ENCODE measurements around the gene FIS1. TPM values are rescaled to one million over a fixed set of nuclear protein-coding genes. Genes with fewer than 3 reads are reported as not detected.

Gene FIS1
- total and polyA plus RNA-seq, 10 of the 15 experiments (the other 5 are each of a cell fraction or from before 2014, with no cell fraction given), result 83.4 to 149 (median 108) TPM

DNA sequence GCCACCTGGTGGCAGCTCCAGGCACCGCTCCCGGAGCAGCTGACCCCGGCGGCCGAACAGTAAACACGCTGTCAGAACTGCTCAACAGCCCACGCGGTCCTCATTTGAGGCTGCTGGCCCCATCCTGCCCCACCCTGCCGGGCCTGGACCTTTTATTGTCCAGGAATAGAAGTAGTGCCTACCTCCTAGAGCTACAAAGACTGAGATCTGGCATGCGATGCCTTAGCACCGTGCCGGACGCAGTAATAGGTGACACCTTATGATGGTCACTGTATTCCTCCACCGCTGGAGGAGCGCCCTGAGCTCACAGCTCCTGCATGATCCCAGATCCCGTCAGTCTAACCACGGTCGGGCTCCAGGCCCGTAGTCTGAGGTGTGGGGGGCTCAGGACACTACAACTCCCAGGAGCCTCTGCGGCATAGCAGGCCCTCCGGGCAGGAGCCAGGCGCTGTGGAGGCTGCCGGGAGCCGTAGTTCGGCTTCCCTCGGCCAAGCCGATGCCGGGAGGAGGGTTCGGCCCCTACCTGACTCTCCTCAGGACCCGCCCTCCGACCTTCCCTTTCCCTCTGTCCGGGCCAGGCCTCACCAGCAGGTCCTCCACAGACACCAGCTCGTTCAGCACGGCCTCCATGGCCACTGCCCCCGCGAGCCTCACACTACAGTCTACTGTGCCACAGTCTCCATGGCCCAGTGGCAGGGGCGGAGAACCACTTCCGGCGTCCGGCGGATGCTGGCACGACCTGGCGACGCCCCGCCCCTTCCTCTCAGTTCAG is at the start of gene FIS1 (continued):
- 0 out of 4 replicates have a peak, but pooled peaks of 1 of the 2 experiments have one; percentile 14 for TF ChIP-seq EP300 (IDR thresholded peaks at IDR 0.05; ENCODE audit: borderline replicate concordance in 1 of 2, control insufficient read depth in 1 of 2, low read depth in 2 of 2, low read length in 2 of 2)
- TF ChIP-seq ZBTB4 (CRISPR knock-in tag; IDR thresholded peaks at IDR 0.05), result no peak
- peak; percentile 48 for TF ChIP-seq STAT1 (conservative IDR thresholded peaks at IDR 0.05)
- TF ChIP-seq, protein P1, sequence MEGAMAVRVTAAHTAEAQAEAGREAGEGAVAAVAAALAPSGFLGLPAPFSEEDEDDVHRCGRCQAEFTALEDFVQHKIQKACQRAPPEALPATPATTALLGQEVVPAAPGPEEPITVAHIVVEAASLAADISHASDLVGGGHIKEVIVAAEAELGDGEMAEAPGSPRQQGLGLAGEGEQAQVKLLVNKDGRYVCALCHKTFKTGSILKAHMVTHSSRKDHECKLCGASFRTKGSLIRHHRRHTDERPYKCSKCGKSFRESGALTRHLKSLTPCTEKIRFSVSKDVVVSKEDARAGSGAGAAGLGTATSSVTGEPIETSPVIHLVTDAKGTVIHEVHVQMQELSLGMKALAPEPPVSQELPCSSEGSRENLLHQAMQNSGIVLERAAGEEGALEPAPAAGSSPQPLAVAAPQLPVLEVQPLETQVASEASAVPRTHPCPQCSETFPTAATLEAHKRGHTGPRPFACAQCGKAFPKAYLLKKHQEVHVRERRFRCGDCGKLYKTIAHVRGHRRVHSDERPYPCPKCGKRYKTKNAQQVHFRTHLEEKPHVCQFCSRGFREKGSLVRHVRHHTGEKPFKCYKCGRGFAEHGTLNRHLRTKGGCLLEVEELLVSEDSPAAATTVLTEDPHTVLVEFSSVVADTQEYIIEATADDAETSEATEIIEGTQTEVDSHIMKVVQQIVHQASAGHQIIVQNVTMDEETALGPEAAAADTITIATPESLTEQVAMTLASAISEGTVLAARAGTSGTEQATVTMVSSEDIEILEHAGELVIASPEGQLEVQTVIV (IDR thresholded peaks at IDR 0.05; ENCODE audit: borderline replicate concordance, partially characterized antibody), result no peak
- peak; percentile 79 for TF ChIP-seq SREBF1 (IDR thresholded peaks at IDR 0.05; ENCODE audit: low read length)
- no peak for TF ChIP-seq NFYA (IDR thresholded peaks at IDR 0.05; ENCODE audit: borderline replicate concordance, low read depth, low read length)
- TF ChIP-seq ZZZ3 (IDR thresholded peaks at IDR 0.05; ENCODE audit: control insufficient read depth, insufficient read length, low read depth), result no peak
- TF ChIP-seq PBX3 (IDR thresholded peaks at IDR 0.05; ENCODE audit: insufficient replicate concordance, low read depth, low read length), result no peak
- peak; percentile 88; the same call in 1 of the 2 replicates for TF ChIP-seq HDGF (IDR thresholded peaks at IDR 0.05)
- no peak for TF ChIP-seq SUZ12 (IDR thresholded peaks at IDR 0.05; ENCODE audit: unreplicated experiment)
- TF ChIP-seq POU2F2 (IDR thresholded peaks at IDR 0.05; ENCODE audit: borderline replicate concordance, low read depth, low read length), result peak; percentile 30; the same call in 1 of the 3 replicates
- TF ChIP-seq HCFC1 (IDR thresholded peaks at IDR 0.05; ENCODE audit: low read length), result peak; percentile 95
- no peak for TF ChIP-seq TCF3 (IDR thresholded peaks at IDR 0.05; ENCODE audit: borderline replicate concordance, insufficient read depth, low read depth, low read length)
- no peak for TF ChIP-seq NRF1 (conservative IDR thresholded peaks at IDR 0.05; ENCODE audit: low read depth, low read length)
- peak; percentile 16 for TF ChIP-seq MYC (IDR thresholded peaks at IDR 0.05; ENCODE audit: insufficient read depth, insufficient read length, insufficient replicate concordance, low read length, severe bottlenecking)
- TF ChIP-seq FOXM1 (IDR thresholded peaks at IDR 0.05; ENCODE audit: low read depth, low read length), result no peak; the same call in 1 of the 2 replicates
- TF ChIP-seq GABPA (IDR thresholded peaks at IDR 0.05; ENCODE audit: low read depth), result peak; percentile 90
- peak; percentile 37; the same call in 1 of the 2 replicates for TF ChIP-seq ZBED1 (IDR thresholded peaks at IDR 0.05; ENCODE audit: borderline replicate concordance)
- TF ChIP-seq ESRRA (IDR thresholded peaks at IDR 0.05; ENCODE audit: low read length), result no peak
- TF ChIP-seq, protein P2, sequence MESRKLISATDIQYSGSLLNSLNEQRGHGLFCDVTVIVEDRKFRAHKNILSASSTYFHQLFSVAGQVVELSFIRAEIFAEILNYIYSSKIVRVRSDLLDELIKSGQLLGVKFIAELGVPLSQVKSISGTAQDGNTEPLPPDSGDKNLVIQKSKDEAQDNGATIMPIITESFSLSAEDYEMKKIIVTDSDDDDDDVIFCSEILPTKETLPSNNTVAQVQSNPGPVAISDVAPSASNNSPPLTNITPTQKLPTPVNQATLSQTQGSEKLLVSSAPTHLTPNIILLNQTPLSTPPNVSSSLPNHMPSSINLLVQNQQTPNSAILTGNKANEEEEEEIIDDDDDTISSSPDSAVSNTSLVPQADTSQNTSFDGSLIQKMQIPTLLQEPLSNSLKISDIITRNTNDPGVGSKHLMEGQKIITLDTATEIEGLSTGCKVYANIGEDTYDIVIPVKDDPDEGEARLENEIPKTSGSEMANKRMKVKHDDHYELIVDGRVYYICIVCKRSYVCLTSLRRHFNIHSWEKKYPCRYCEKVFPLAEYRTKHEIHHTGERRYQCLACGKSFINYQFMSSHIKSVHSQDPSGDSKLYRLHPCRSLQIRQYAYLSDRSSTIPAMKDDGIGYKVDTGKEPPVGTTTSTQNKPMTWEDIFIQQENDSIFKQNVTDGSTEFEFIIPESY (IDR thresholded peaks at IDR 0.05), result no peak
